NCI-H1436 (cell line): Measurements from ENCODE around the gene UCK1.
"Not testable (repeated sequence)": the region's sequence is repeated elsewhere in the genome, so short reads cannot be mapped to it uniquely, and the experiment has no call there.

Experiments used
- DNase-seq: peaks from one replicate; lab custom pipeline; 2025; lab: John Stamatoyannopoulos, UW

UCK1 gene

GRCh38 chr9:131523451-131524435, 7.3 kb downstream of the UCK1 start:
- DNase-seq: no peak

DNA sequence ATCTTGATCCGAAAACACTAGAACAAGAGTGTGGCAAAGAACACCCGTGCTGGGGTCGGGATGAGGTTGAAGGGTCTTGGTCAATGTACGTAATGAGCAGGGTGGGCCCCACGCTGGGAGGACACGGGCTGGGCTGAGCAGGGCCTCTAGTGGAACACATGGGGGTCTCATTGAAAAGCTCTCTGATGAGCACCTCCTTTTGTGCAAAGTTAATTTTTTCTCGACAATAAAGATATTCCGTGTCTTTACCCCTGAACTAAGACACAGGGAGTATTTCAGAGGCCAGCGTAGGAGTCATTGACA, 8.0 kb downstream of the UCK1 start:
- DNase-seq: no peak

DNA sequence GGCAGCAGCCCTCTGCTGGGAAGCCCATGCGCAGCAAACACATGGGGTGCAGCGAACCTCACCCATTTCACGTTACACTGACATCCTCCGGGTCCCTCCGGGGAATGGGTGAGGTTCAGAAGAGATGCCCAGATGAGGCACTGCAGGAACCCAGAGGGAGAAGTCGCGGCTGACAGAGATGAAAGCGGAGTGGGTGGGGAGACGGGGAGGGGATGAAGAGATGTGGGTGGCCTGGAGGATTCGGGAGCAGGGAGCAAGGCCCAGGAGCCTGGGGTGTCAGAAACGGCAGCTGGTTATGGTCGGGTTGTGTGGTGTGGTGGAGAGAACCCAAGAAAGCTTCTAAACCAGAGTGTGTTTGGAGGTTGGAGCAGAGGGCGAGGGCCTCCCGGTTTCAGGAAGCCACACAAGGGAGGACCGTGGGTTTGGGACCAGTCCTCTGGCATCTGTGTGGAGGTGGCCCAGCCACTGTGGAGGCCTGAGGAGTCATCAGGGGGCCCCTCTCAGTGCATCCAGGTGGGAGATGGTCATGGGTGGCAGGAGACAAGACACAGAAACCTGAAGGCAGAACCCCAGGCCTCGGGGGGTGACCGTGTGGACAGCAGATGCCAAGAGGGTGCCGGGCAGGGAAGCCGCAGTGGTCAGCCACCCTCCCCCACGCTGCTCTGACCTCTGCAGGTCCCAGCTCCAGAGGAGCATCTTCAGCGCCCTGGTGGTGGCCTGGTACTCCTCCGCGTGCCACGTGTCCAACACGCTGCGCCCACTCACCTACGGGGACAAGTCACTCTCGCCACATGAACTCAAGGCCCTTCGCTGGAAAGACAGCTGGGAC, 8.6 kb downstream of the UCK1 start:
- DNase-seq: no peak

DNA sequence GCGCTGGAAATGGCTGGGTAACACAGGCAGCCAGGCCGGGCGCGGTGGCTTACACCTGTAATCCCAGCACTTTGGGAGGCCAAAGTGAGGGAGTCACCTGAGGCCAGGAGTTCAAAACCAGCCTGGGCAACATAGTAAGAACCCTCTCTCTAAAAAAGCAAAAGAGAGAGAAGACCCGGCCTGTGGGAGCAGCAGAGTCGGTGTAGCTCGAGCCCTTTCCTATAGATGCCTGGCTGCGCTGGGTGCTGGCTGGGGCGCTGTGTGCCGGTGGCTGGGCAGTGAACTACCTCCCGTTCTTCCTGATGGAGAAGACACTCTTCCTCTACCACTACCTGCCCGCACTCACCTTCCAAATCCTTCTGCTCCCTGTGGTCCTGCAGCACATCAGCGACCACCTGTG, 9.2 kb downstream of the UCK1 start:
- DNase-seq: no peak

- DNase-seq: no peak
Measured at GRCh38 chr9:131521203-131521602, 9.9 kb downstream of the UCK1 start.

- no peak for DNase-seq
Measured at GRCh38 chr9:131520503-131520902, 10.6 kb downstream of the UCK1 start.

GRCh38 chr9:131518553-131518952, 12.5 kb downstream of the UCK1 start:
- no peak for DNase-seq

- DNase-seq: no peak
Measured at GRCh38 chr9:131517761-131518190, 13.3 kb downstream of the UCK1 start.

DNA sequence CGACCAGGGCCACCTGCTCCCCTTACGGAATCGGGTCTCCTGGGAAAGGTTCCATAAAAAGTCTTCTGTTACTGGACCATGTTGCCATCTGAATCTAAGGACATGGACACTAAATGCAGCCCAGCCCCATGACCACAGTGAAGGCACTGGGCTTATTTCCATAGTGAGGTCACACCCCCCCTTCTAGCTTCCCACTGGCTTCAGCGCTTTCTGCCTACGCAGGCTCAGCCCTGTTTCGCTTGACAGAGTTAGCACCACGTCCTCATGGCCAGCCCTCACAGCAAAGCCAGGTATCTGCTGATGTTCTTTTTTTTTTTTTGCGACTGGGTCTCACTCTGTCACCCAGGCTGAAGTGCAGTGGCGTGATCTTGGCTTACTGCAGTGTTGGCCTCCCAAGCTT, 14.1 kb downstream of the UCK1 start:
- DNase-seq: no peak

GRCh38 chr9:131516100-131516499, 15.0 kb downstream of the UCK1 start:
- no peak for DNase-seq

GRCh38 chr9:131515559-131516031, 15.5 kb downstream of the UCK1 start:
- not testable (repeated sequence) for DNase-seq

DNA sequence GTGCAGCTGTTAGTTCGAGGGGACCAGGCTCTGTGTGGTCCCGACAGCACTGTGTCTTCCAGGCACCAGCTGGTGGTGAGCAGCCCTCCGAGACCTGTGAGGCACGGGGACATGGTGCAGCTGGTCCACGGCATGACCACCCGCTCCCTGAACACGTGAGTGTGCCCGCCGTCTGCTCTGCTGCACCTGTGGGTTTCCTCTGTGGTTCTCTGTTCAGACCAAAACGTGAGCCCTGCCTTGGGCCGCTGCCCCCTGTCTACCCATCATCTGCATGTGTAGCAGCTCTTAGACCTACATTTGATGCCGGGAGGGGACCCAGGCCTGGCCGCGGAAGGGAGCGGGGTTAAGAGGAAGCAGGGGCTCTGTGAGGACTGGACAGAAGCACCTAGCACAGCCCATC, 17.9 kb downstream of the UCK1 start:
- DNase-seq: no peak

DNA sequence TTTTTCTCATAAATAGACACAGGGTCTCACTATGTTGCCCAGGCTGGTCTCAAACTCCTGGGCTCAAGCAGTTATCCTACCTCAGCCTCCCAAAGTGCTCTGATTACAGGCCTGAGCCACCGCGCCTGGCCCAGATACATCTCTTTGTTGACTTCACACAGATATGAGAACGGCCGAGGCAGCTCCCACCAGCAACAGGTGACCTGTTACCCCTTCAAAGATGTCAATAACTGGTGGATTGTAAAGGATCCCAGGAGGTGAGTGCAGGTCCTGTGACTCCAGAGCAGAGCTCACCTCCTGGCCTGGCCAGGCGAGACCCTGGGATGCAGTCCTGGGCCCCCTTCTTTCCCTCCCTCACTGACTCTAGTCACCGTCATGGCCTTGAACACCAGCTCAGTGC, 19.2 kb downstream of the UCK1 start:
- no peak for DNase-seq

DNA sequence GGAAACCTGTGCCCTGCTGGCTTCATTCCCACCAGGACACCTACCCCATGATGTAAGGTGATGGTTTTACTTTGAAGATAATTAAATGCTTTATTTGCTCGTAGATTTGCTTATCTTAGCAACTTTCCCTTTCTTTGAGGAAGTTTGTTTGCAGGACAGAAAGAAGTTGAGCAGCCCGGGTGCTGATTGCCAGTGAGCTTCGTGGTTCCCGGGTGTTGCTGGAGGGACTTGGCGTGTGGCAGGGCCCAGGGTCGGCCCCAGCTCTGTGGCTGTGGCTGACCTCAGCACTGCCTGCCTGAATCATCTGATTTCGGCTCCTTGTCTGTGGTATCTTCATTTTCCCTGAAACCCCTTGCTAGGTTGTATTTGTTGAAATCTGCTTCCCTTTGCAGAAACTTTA, 19.6 kb downstream of the UCK1 start:
- DNase-seq: no peak

DNA sequence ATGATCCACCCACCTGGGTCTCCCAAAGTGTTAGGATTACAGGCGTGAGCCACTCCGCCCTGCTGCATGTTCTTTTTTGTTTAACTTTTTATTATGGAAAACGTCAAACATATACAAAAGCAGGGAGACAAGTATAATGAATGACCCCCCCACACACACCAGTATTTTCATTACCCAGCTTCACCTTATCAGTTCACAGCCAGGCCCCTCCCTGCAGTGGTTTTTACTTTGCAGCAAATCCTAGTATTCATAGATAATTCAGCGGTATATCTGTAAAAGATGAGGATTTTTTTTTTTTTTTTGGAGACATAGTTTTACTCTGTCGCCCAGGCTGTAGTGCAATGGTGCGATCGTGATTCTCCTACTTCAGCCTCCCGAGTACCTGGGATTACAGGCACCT, 26.1 kb downstream of the UCK1 start:
- DNase-seq: no peak

- no peak for DNase-seq
Measured at GRCh38 chr9:131503626-131504465, 27.2 kb downstream of the UCK1 start.

- peak; percentile 87 for DNase-seq
Measured at GRCh38 chr9:131502781-131503625, 28.1 kb downstream of the UCK1 start, which contains the start of gene POMT1. POMT1 (plus strand) TSS chr9:131502918; CDS start chr9:131504219, 1,301 bp downstream.

DNA sequence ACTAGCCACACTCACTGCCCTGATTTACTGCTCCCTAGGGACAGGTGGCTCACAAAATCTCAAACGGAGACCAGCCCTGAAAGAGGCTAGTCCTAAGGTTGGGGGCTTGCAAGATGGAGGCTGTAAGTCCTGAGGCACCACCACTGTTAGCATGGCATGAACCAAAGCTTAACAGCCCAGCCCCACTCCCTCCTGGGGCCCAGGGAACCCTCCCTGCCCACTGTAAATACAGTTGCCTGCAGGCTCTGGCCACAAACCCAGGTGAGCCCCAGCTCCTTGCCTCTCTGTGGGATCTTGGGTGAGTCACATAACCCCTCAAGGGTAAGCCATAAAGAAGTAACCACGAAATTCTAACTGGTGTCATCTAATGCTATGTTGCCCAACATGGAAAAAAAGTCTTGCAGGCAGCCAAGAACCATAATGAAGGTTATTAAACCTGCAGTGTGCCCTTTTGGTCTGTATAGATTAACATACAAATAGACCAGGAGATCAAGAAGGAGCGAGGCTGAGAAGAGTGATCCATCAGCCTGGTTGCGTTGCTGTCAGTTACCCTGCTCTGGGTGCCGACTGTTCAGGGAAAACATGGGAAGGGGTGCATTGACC, 30.0 kb downstream of the UCK1 start:
- DNase-seq: no peak

GRCh38 chr9:131500377-131500776, 30.7 kb downstream of the UCK1 start:
- DNase-seq: no peak

- no peak for DNase-seq
Measured at GRCh38 chr9:131499254-131499767, 31.8 kb downstream of the UCK1 start.
